GM19438 (cell line): ENCODE data around the gene CETN2.
"Not testable (repeated sequence)": the region's sequence is repeated elsewhere in the genome, so short reads cannot be mapped to it uniquely, and the experiment has no call there.

Experiments used
- ATAC-seq: cut with Tn5 transposase; IDR thresholded peaks from one replicate; pipeline ENCODE4 v1.9.1; 2021; ENCODE audit warnings: low read depth; ENCODE audit not compliant: unreplicated experiment

The CETN2 gene

DNA sequence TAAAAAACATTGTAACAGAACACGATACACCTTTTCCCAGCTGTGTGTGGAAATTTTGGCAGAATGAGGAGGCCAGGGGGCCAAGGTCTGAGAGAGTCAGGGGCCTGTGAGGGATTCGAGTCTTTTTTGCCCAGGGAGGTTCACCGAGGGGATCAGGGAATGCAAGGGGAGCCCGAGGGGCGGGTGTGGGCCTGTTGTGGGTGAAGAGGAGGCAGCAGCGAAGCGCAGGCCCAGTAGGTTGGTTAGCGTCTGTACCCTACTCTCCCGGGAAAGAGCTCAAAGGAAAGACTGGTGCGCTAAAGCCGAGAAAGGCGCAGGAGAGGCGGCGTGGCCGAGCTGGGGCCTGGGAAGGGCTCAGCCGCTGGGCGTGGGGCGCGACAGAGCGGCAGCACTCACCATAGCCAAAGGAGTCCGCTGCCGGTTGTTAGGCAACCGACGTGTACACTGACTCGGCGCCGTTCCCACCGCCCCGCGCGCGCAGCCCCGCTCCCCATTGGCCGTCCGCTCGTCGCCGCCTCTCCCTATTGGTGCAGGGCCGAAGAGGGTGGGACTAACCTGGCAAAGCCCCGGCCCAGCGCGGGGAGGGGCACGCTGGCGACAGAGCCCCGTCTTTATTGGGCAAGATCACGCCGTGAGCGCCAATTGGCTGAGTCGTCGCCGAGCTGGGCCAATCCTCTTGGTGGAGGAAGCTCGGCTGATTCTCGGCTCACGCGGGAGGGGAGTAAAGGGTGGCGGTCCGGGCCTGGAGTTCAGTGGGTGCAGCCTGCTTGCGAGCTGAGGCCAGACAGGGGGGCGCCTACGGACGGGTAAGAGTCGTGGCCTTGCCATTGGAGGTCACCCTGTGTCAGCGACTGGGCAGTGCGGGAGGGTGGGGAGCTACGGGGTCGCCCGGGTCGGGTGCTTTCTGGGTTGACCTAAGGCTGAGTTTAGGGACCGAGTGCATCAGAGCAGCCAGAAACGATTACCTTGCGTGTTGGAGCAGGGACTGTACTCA is at the start of gene CETN2, which contains the start of gene NSDHL:
CETN2 (minus strand) TSS at position 446 of the 994 bp plus-strand sequence; CDS start at position 399, 47 bp downstream.
NSDHL (plus strand) TSS at position 752 of the 994 bp plus-strand sequence. CDS start 15,262 bp downstream, outside the sequence.
- peak; percentile 98 for ATAC-seq

DNA sequence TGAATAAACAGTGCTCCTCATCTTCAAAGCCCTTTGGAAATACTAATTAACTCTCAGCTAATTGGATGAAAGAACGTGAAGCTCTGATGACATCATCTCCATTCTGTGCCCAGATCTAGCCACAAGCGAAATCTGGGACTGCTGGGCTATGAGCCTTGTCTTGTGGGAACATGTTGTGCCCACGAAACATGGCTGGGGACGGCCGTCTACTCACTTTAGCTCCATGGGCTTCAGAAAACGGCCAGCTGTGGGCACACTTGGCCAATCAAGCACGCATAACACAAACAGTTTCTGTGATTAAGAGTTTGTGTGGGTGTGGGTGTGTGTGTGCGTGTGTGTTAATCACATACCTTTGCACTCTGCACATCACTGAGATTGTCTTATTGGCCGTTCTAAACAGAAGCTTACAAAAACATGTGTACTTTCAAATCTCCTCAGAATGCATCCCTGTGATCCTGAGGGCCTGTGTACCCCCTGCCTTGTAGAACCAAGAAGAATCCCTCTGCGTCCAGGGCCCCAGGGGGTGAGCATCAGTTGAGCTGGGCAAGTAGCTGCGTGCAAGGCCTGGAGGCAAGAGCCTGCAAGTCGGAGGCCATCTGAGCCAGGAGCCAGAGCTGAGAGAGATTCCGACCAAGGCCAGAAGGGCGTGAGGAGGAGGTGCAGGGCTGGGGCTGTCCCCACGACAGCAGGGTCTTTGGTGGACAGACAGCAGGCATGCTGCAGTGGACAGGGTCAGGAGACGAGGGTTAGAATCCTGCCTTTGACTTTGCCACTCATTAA is 48.6 kb upstream of the CETN2 start:
- no peak for ATAC-seq

DNA sequence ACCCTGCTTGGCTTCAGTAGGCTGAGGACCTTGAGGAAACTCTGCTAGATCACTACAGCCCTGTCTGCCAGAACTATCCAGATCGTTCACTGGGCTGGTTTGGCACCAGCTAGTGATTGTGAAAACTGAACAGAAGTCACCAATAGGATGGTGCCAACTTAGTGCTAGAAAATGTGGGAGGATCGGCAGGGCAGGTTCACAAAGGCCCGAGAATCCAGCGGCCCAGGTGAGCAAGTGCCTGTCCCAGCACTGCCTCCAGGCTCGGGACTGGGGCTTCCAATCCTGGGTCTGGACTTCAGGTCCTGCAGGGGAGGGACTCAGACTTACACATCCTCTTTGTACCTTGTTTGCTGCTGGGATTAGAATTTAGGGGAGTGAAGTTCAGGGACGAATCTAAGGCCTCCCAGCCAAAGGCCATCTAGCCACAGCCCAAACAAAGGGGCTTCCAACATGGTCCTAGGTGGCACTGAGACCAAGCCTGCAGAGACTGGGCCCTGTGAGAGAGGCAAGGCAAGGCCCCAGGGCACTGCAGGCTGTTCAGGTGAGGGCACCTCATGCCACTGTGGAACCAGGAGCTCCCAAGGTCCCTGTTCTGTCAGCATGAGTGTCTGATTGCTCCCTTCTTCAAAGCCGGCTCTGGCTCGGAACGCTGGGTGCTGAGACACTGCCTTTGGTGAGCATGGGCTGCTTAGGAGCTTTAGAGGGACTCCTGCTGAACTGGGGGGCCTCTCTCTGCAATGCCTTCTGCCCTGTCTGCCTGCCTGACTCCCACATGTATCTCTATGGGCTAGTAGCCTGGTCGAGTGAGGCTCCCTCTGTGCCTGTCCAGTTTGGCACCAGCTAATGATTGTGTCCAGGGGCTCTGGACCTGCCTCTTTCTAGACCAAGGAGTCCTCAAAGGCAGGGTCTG is 46.6 kb upstream of the CETN2 start:
- no peak for ATAC-seq

DNA sequence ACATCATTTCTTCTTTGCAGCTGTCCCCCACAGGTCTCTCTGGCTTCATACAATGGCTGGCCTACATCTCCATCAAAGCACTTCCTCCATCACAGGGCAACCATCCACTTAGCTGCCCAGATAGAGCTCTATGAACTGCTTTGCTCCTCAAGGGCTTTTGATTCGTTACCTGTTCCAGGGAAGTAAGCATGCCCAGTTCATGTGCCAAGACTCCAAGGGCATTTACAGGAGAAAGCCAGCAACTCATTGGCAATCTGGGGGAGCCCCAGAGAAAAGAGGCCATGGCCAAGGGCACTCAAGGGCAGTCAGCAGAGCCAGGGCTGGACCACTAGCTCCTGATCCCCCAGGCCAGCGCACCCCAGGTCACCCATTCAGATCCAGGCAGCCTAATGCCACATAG is 42.8 kb upstream of the CETN2 start:
- ATAC-seq, result no peak

DNA sequence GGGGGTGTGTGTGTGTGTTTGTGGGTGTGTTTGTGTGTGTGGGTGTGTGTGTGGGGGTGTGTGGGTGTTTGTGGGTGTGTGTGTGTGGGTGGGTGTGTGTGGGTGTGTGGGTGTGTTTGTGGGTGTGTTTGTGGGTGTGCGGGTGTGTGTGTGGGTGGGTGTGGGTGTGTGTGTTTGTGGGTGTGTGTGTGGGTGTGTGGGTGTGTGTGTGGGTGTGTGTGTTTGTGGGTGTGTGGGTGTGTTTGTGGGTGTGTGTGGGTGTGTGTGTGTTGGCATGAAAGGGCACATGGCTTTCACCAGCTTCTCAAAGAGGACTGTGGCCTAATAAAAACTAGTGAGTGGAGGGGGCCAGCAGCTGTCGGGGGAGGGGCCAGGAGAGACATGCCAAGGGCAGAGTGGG is 42.0 kb upstream of the CETN2 start:
- ATAC-seq, result no peak

DNA sequence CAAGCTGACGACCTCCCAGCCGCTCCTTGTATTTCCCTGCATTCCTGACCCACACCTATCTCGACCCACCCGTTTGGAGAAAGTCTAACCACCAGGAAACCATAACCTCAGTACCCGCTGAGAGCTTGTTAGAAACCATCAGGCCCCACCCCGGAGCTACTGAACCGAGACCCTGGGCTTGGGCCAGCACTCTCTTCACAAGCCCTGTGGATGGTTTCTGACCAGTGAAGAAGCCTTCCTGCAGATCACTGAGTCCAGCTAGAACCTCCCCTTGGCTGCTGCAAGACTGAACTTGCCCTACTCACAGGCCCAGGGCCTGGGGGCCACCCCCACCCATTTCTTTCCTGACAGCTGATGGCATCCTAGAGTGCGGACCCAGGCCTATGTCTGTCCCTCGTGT is 40.7 kb upstream of the CETN2 start:
- no peak for ATAC-seq

DNA sequence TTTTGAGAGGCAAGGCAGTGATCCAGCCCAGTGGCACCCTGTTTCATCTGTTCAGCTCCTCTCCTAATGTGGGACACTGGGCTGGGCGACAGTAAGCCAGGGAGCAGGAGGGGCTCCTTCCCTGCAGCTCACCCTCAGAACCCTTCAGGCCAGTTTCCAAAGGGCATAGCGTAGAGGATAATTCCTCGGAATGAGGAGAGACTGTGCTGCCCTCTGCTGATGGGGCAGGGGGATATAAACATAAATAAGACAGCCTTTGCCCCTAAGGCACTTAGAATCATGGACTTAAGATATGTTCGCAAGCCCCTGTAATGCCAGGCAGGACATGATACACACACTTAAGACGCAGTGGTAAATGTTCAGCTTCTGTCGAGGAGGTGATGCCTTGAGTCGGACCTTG is 39.4 kb upstream of the CETN2 start:
- no peak for ATAC-seq

DNA sequence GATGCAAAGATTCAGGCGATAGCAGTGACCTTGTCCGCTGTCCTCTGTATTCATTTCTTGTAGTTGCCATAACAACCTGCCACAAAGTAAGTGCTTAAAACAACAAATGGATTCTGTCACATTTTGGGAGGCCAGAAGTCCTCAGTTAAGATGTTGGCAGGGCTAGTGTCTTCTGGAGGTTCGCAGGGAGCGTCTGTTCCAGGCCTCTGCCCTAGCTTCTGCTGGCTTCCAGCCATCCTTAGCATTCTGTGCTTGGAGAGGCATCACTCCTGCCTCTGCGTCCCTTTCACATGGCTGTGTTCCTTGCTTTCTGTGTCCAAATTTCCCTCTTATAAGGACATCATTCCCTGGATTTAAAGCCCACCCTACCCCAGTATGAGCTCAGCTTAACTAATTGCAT is 35.8 kb upstream of the CETN2 start:
- no peak for ATAC-seq

DNA sequence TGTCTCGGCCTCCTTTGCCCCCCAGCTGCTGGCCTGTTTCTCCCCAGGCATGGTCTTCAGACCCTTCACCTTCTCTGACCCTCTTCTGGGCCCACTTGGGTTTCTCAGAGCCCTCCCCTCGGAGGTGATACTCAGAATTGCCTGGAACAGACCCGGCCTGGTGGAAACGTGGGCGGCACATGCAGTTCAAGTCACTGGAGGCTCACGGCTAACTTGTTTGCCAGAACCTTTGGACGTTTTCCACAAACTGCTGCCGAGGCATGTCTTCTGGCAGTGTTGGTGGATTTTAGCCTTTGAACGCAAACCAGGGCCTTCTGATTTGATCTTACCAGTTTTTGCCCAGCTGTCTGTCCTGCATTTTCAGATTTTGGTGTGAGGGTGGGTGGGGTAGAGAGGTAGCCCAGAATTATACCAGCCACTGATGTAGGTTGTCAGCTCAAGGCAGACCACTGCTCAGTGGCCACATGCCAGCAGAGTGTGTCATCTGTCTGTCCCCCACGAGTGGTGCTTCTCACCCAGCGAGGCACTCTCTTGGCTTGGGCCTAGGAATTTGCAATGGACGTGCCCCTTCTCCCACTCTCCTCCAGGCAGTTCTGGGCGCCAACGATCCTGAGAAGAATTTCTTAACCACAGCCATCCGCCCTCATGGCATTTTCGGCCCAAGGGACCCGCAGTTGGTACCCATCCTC is 34.8 kb upstream of the CETN2 start:
- ATAC-seq, result no peak

DNA sequence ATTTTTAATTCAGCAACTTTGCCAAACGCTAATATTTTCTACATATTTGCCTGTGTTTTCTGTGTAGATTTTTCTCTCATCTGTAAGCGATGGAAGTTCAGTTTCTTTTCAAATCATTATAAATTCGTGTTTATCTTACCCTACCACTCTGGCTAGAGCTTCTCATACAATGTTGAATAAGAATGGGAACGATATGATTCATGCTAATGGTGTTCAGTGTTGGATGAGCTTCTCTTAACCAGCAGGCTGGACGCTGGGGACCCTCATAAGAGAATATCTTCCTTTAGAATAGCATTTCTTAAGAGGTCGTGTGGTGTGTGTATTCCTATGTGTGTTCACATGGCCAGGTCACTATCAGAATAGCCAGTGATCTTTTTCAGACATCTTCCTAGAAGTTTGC is 31.3 kb upstream of the CETN2 start:
- no peak for ATAC-seq

DNA sequence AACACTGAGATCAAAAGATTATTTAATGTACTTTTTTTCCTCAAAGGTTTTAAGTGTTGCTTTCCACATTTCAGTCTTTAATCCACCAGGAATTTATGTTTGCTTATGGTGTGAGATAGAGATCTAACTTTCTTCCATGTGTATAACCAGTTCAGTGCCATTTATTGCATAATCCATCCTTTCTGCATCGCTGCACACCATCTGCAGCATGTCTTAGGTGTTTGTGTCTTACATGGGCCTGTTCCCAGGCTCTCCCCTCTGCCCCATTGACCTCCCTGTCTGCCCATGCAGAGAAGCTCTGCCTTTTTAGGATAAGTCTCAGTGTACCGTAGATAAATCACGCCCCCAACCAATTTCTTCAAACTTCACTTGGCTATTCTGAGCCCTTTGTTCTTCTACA is 30.6 kb upstream of the CETN2 start:
- ATAC-seq, result no peak

DNA sequence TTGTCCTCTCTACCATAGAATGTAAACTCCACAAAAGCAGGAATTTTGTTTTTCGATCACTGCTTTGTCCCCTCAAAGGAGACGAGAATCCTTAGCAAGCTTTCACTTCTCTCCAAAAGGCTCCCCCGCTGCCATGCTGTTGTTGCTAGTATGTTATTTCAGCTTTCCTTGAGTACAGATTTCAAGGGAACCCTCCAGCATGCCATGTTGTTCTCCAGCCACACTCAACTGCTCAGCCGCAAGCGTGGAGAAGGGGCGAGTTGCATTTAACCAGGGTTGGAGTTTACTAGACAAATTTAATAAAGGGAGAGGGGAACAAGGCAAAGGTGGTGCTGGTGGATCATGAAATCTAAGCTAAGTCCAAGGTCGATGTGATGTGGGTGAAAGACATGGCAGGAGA is 23.4 kb upstream of the CETN2 start:
- no peak for ATAC-seq

DNA sequence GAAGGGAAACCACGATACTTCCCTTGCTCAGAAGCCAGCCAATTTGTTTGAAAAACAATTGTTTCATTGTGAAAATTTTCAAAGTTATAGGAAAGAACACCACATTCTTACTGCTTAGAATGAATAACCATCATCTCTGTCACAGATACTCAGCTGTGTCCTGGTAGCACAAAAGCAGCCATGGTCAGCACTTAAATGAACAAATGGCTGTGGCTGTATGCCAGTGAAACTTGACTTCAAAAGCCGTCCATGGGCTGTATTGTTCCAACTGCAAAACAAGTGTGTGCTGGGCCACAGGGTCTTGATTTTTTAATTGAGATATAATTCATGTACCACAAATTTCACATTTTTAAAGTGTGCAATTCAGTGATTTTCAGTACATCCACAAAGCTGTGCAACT is 19.9 kb upstream of the CETN2 start:
- ATAC-seq, result no peak

DNA sequence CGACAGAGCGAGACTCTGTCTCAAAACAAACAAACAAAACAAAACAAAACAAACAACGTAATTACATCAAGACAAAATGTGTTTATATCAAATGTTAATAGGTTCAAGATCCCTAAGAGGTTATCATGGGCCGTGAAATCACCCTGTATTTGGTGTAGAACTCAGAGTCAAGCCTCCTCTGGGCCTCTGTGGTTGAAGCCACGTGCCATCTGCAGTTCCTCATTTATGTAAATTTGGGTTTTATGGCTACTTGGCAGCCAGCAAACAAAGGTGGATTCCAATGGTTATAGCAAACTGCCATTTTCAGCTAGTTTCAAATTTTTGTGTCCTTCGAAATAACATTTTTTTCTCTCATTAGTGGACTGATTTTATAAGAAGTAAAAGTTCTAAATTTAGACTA is 16.7 kb upstream of the CETN2 start:
- ATAC-seq, result no peak

DNA sequence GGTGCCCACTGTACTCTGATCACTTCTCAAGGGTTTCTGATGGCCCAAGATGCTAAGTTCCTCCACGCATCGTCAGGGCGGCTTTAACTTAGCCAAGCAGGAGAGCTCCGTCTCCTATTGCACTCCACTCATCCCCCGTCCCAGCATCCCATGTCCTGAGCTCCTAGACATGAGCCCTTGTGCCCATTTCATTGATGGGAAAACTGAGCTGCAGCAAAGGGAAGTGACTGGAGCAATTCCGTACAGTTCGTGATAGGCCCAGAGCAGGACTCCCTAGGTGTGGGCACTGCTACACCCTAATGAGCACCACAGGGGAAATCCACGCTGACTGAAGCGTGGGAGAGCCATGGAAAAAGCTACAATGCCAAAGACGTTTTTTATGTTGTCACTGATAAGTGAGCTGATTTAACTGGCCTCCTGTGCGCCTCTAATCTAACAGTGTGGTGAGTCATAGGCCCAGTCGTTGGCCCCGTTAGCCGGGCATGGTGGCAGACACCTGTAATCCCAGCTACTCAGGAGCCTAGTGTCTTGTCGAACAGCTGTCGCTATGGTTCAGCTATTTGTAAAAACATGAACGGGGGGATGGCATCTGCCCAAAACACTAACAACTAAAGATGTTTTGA is 15.2 kb upstream of the CETN2 start:
- ATAC-seq, result no peak

DNA sequence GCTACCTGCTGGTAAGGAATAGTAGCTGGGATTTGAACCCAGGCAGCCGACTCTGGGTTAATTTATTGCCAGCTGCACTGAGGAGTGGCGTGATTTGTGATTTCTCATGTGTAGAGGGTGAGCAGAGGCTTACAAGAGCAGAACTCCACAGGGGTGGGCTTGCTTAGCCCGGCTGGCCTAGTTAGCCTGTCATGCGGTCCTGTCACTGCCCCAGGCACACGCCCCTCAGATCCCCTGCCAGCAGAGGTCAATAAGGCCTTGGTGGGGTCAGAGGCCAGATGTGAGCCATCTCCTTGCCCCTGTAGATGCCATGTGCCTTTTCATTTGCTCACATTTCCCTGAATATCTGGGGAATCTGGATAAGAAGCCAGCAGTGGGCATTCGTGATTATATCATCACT is 13.7 kb upstream of the CETN2 start:
- ATAC-seq, result no peak

DNA sequence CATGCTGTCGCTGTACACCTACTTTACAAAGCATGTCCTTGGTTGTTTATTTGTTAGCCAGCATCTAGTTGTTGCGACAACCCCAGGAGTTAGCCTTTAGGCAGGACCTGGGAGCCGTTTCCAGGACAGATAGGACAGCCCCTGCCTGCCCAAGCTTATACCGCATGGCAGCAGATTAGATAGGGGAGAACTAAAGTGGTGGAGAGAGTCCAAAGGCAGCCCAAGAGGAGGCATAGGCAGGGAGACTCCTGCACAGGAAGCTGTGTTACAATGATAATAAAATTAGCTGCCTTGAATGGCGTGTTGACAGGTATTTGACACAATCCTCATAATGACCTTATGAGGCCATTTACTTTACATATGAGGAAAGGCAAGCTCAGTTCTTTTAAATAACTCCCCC is 13.3 kb upstream of the CETN2 start:
- no peak for ATAC-seq

DNA sequence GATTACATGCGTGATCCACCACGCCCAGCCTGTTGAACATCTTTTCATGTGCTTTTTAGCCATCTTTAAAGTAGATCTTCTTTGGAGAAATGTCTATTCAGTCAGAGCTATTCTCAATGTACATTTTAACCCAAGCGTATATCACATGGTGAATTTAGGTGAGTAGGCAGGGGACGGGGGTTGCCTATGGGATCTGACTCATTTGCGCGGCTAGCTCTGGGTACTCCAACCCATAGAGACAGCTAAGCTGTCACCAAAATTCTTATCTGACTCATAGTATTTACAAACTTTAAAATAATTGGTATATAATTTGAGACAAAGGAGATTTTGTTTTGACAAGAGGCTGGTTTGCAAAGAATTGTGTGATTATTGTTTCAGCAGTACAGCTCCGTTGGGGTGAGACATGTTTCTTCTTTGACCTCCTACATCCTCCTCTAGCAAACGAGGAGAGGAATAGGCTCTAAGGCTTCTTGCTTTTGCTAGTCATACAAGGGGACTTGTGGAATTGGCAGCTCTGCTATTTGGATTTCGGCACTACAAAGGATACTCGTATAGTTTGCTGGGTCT is 12.3 kb upstream of the CETN2 start:
- ATAC-seq, result no peak

DNA sequence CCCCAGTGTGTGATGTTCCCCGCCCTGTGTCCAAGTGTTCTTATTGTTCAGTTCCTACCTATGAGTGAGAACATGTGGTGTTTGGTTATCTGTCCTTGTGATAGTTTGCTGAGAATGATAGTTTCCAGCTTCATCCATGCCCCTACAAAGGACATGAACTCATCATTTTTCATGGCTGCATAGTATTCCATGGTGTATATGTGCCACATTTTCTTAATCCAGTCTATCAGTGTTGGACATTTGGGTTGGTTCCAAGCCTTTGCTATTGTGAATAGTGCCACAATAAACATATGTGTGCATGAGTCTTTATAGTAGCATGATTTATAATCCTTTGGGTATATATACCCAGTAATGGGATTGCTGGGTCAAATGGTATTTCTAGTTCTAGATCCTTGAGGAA is 4.9 kb upstream of the CETN2 start:
- not testable (repeated sequence) for ATAC-seq
